22Rv1 (cell line): Measurements from ENCODE around the gene RPP14.

Experiments used
- ZFX ChIP-seq: fragments of 450-650 bp; IDR thresholded peaks from 2 replicates; pipeline ENCODE4 v1.6.1; 2017; ENCODE audit warnings: antibody characterized with exemption, borderline replicate concordance
- TF ChIP-seq, protein P1 (sequence below): fragments of 450-650 bp; IDR thresholded peaks from 2 replicates; pipeline ENCODE4 v1.5.1; 2017; ENCODE audit warnings: mild to moderate bottlenecking

DNA sequence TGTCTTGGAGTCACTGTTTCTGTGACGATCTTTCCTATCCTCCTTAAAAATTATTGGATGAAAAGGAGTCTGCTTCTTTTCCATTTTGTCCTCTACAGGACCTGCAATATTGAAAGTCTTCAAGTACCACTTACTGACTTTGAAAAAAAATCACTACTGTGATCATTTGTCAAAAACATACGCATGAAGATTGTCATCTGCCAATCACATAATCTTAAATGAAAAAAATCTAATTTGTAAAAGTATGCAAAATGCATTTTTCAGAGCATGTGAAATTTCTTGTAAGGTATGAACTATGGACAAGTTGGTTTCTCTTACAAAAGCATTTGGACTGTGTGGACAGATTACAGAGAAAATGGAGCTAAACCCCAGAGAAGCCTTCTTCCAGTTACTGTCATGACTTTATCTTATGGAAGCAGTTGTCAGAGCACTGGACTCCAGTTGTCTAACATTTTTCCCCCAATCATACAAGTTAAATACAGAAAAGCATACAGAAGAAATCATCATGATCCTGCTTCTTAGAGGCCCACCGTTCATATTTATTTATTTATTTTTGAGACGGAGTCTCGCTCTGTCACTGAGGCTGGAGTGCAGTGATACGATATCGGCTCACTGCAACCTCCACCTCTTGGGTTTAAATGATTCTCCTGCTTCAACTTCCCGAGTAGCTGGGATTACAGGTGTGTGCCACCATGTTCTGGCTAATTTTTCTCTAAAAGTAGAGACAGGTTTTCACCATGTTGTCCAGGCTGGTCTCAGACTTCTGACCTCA lies 23.3 kb downstream of the RPP14 start:
- TF ChIP-seq, protein P1, sequence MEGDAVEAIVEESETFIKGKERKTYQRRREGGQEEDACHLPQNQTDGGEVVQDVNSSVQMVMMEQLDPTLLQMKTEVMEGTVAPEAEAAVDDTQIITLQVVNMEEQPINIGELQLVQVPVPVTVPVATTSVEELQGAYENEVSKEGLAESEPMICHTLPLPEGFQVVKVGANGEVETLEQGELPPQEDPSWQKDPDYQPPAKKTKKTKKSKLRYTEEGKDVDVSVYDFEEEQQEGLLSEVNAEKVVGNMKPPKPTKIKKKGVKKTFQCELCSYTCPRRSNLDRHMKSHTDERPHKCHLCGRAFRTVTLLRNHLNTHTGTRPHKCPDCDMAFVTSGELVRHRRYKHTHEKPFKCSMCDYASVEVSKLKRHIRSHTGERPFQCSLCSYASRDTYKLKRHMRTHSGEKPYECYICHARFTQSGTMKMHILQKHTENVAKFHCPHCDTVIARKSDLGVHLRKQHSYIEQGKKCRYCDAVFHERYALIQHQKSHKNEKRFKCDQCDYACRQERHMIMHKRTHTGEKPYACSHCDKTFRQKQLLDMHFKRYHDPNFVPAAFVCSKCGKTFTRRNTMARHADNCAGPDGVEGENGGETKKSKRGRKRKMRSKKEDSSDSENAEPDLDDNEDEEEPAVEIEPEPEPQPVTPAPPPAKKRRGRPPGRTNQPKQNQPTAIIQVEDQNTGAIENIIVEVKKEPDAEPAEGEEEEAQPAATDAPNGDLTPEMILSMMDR, result no peak
- no peak for TF ChIP-seq ZFX
